Measurements from ENCODE around the gene CDK5RAP2.

GRCh38 chr9:120465685-120466407, 114.1 kb downstream of the CDK5RAP2 start:
- TF ChIP-seq CTCF (IDR thresholded peaks at IDR 0.05) (no peak), POLR2A (IDR thresholded peaks at IDR 0.05) (no peak)
